Nephron (organoid): Measurements from ENCODE around the gene NDUFAF8.

Experiments used
- H3K27ac Mint-ChIP-seq, 3 experiments: 2 replicates each; pipeline ENCODE4 v1.8.0; 2020; ENCODE audit warnings: mixed read lengths in 3 of 3, mild to moderate bottlenecking in 2 of 3, moderate library complexity in 1 of 3
- H3K27me3 Mint-ChIP-seq: 2 replicates; pipeline ENCODE4 v1.8.0; 2021; ENCODE audit warnings: low read depth, mild to moderate bottlenecking, moderate library complexity, mixed read lengths
- H3K36me3 Mint-ChIP-seq: 2 replicates; pipeline ENCODE4 v1.8.0; 2020; ENCODE audit warnings: low read depth, mixed read lengths
- H3K4me1 Mint-ChIP-seq: 2 replicates; pipeline ENCODE4 v1.8.0; 2020; ENCODE audit warnings: mixed read lengths
- H3K4me3 Mint-ChIP-seq, 3 experiments: 2 replicates each; pipeline ENCODE4 v1.8.0; 2020; ENCODE audit warnings: mild to moderate bottlenecking in 3 of 3, mixed read lengths in 3 of 3, moderate library complexity in 2 of 3
- H3K9me3 Mint-ChIP-seq: 2 replicates; pipeline ENCODE4 v1.8.0; 2020; ENCODE audit warnings: mixed read lengths
- TF ChIP-seq, protein P1 (sequence below), 3 experiments: fragments of 200-600 bp; sonication (generic); IDR thresholded peaks; one replicate each; pipeline ENCODE4 v1.5.0; 2021; ENCODE audit warnings: antibody characterized with exemption in 3 of 3; ENCODE audit not compliant: unreplicated experiment in 3 of 3

NDUFAF8 gene

GRCh38 chr17:81271226-81271625, 32.1 kb downstream of the NDUFAF8 start:
- Mint-ChIP-seq H3K27ac (no peak overlapping the region), H3K27me3 (no peaks in the 10 kb centered on the region), H3K9me3 (no peaks in the 10 kb centered on the region), H3K36me3 (peaks cover 64% of the 10 kb centered on the region), H3K4me3 (no peak overlapping the region), H3K4me1 (no peaks in the 10 kb centered on the region)
- TF ChIP-seq, protein P1, sequence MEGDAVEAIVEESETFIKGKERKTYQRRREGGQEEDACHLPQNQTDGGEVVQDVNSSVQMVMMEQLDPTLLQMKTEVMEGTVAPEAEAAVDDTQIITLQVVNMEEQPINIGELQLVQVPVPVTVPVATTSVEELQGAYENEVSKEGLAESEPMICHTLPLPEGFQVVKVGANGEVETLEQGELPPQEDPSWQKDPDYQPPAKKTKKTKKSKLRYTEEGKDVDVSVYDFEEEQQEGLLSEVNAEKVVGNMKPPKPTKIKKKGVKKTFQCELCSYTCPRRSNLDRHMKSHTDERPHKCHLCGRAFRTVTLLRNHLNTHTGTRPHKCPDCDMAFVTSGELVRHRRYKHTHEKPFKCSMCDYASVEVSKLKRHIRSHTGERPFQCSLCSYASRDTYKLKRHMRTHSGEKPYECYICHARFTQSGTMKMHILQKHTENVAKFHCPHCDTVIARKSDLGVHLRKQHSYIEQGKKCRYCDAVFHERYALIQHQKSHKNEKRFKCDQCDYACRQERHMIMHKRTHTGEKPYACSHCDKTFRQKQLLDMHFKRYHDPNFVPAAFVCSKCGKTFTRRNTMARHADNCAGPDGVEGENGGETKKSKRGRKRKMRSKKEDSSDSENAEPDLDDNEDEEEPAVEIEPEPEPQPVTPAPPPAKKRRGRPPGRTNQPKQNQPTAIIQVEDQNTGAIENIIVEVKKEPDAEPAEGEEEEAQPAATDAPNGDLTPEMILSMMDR (IDR thresholded peaks at IDR 0.05; ENCODE audit: unreplicated experiment in 3 of 3), result no peak

- Mint-ChIP-seq H3K9me3 (no peaks in the 10 kb centered on the region), H3K27ac (no peak overlapping the region), H3K4me1 (peaks cover 7% of the 10 kb centered on the region), H3K27me3 (no peaks in the 10 kb centered on the region), H3K4me3 (no peak overlapping the region), H3K36me3 (peaks cover 59% of the 10 kb centered on the region)
- TF ChIP-seq, protein P1 (IDR thresholded peaks at IDR 0.05; ENCODE audit: unreplicated experiment in 3 of 3), result no peak
These were observed 33.5 kb downstream of the NDUFAF8 start for GRCh38 chr17:81272616-81273015.

GRCh38 chr17:81273698-81274470, 34.8 kb downstream of the NDUFAF8 start:
- Mint-ChIP-seq H3K27ac (no peak overlapping the region), H3K27me3 (no peaks in the 10 kb centered on the region), H3K4me1 (peaks cover 8% of the 10 kb centered on the region), H3K4me3 (no peak overlapping the region), H3K36me3 (peaks cover 48% of the 10 kb centered on the region), H3K9me3 (no peaks in the 10 kb centered on the region)
- TF ChIP-seq, protein P1 (IDR thresholded peaks at IDR 0.05; ENCODE audit: unreplicated experiment in 3 of 3), result no peak

GRCh38 chr17:81274471-81274855, 35.3 kb downstream of the NDUFAF8 start:
- H3K9me3 Mint-ChIP-seq, result no peaks in the 10 kb centered on the region
- TF ChIP-seq, protein P1 (IDR thresholded peaks at IDR 0.05; ENCODE audit: unreplicated experiment in 3 of 3), result no peak

DNA sequence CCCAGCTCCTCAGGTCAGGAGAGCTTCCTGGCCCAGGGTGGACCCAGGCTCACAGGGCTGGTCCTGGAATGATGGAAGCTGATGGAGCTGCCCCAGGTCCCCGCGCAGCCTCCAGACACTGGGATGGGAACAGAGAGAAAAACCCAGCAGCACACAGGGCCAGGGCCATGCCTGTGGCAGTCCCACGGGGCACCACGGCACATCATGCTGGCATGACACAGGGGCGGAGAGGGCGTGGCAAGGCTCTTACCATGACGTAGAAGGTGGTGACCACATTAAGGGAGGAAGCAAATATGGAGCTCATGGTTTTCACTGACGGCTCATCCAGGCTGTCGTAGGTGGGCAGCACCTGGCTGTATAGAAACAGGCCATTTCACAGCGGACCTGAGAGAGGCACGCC, 37.7 kb downstream of the NDUFAF8 start:
- Mint-ChIP-seq H3K27ac (no peak overlapping the region), H3K36me3 (peaks cover 35% of the 10 kb centered on the region), H3K4me1 (peaks cover 8% of the 10 kb centered on the region), H3K27me3 (no peaks in the 10 kb centered on the region), H3K4me3 (no peak overlapping the region), H3K9me3 (no peaks in the 10 kb centered on the region)
- TF ChIP-seq, protein P1 (IDR thresholded peaks at IDR 0.05; ENCODE audit: unreplicated experiment in 3 of 3), result no peak

More at GRCh38 chr17:81274471-81274855, 35.3 kb downstream of the NDUFAF8 start:
- Mint-ChIP-seq H3K36me3 (peaks cover 42% of the 10 kb centered on the region), H3K27me3 (no peaks in the 10 kb centered on the region), H3K4me3 (no peak overlapping the region), H3K27ac (no peak overlapping the region), H3K4me1 (peaks cover 8% of the 10 kb centered on the region)

GRCh38 chr17:81277421-81277820, 38.3 kb downstream of the NDUFAF8 start:
- Mint-ChIP-seq H3K27me3 (no peaks in the 10 kb centered on the region), H3K36me3 (peaks cover 34% of the 10 kb centered on the region), H3K27ac (peak overlapping the region in 2 of 3 experiments; percentile 48 to 63), H3K9me3 (no peaks in the 10 kb centered on the region), H3K4me1 (peaks cover 8% of the 10 kb centered on the region), H3K4me3 (no peak overlapping the region)
- TF ChIP-seq, protein P1 (IDR thresholded peaks at IDR 0.05; ENCODE audit: unreplicated experiment in 3 of 3), result no peak
